ENCODE data around the gene LRRC1. TPM values are rescaled to one million over a fixed set of nuclear protein-coding genes. Genes with fewer than 3 reads are reported as not detected.

LRRC1 gene
- total and polyA plus RNA-seq, 2 of the 13 experiments (the other 11 are each of a cell fraction or from before 2014, with no cell fraction given): 15.6 to 27.7 TPM

GRCh38 chr6:53794137-53794719, 577 bp upstream of the LRRC1 start:
- in situ Hi-C loops (cut with HindIII; ENCODE audit: extremely low pct_ligation_motif_present, low pct_unique_long_range_greater_than_20kb): loop anchor here (5.0 kb wide), 2 partner anchors 163 to 247 kb away; partner anchors contain the start of gene GCLC
- Histone ChIP-seq H3K27ac (ENCODE audit: extremely low read length, insufficient read depth, low read length) (peak overlapping the region; percentile 81), H3K9me3 (ENCODE audit: low read length) (no peaks in the 10 kb centered on the region), H3K27me3 (ENCODE audit: control insufficient read depth in 1 of 2, insufficient read depth in 2 of 2, low read length in 2 of 2) (no peaks in the 10 kb centered on the region; a peak in 1 of 5 replicates), H3K4me3 (replicated peaks in 1 of 3; ENCODE audit: insufficient read depth in 1 of 3, low read depth in 2 of 3, low read length in 3 of 3) (peak overlapping the region; percentile 92 to 98 (median 96)), H3K4me1 (ENCODE audit: insufficient read depth, low read length) (peaks cover 54% of the 10 kb centered on the region), H4K20me1 (ENCODE audit: insufficient read depth, low read length) (no peaks in the 10 kb centered on the region), H3K36me3 (replicated peaks in 1 of 2; ENCODE audit: control insufficient read depth in 1 of 2, insufficient read depth in 2 of 2, low read length in 2 of 2) (no peaks in the 10 kb centered on the region), H3K79me2 (ENCODE audit: insufficient read depth, low read length) (peaks cover 41% of the 10 kb centered on the region), H3K9ac (ENCODE audit: insufficient read depth, low read depth, low read length) (peak overlapping the region; percentile 83), H2AFZ (ENCODE audit: low read length) (no peak overlapping the region), H3K4me2 (ENCODE audit: low read depth, low read length) (peak overlapping the region; percentile 91)
- ATAC-seq (peak; percentile 77), DNase-seq (ENCODE audit: low spot score) (peak; percentile 81), FAIRE-seq (peak; percentile 49)
- intact Hi-C loops (cut with micrococcal nuclease; ENCODE audit: unreplicated experiment): loop anchor here (1.0 to 10.0 kb wide), 4 partner anchors 60 to 249 kb away; partner anchors contain the start of gene GCLC
- CTCF ChIA-PET (ENCODE audit: low intra/inter-chr PET ratio, low total read pairs): interaction anchor here (1.2 kb wide), 1 partner anchor 65 kb away, joined by 3 read pairs; no protein-coding TSS in a partner anchor
- POLR2A ChIA-PET: interaction anchor here (0.6 to 4.4 kb wide), 33 partner anchors 9 to 799 kb away, joined by 3 to 44 read pairs (median 5); partner anchors contain the start of genes FBXO9, GCLC and GSTA4
- WGBS (ENCODE audit: low lambda C conversion rate): under 1% methylated on average over 17 of the region's 27 CpGs
- BruUV-seq (replicated peaks): TSS peak; percentile 56
- TF ChIP-seq GTF2F1 (IDR thresholded peaks at IDR 0.05; ENCODE audit: low read length) (no peak), FOXM1 (CRISPR knock-in tag; IDR thresholded peaks at IDR 0.05) (no peak), ZNF652 (CRISPR knock-in tag; IDR thresholded peaks at IDR 0.05; ENCODE audit: borderline replicate concordance, low read depth) (no peak), AKAP8 (CRISPR knock-in tag; IDR thresholded peaks at IDR 0.05) (peak; percentile 52; the same call in 1 of the 2 replicates), BORCS8-MEF2B (CRISPR knock-in tag; IDR thresholded peaks at IDR 0.05) (no peak), KDM5A (IDR thresholded peaks at IDR 0.05; ENCODE audit: borderline replicate concordance, low read length) (peak; percentile 54; the same call in 1 of the 2 replicates), CCDC6 (CRISPR knock-in tag; IDR thresholded peaks at IDR 0.05) (no peak), EEA1 (CRISPR knock-in tag; IDR thresholded peaks at IDR 0.05; ENCODE audit: borderline replicate concordance) (no peak; the same call in 1 of the 2 replicates), MNT (IDR thresholded peaks at IDR 0.05) (no peak), TCF7 (IDR thresholded peaks at IDR 0.05; ENCODE audit: low read depth) (no peak), ZNF569 (CRISPR knock-in tag; IDR thresholded peaks at IDR 0.05; ENCODE audit: borderline replicate concordance) (no peak), ZBTB20 (CRISPR knock-in tag; IDR thresholded peaks at IDR 0.05; ENCODE audit: borderline replicate concordance, low read depth) (no peak), ZNF639 (CRISPR knock-in tag; conservative IDR thresholded peaks at IDR 0.05) (no peak), CREM (IDR thresholded peaks at IDR 0.05) (peak; percentile 20; the same call in 1 of the 2 replicates), CREM (CRISPR knock-in tag; IDR thresholded peaks at IDR 0.05) (no peak), ZNF546 (CRISPR knock-in tag; conservative IDR thresholded peaks at IDR 0.05) (0 out of 2 replicates have a peak, but pooled peaks have one; percentile 6), PHF5A (CRISPR knock-in tag; IDR thresholded peaks at IDR 0.05; ENCODE audit: low read depth, unreplicated experiment) (no peak)
- TF ChIP-seq, protein P1, sequence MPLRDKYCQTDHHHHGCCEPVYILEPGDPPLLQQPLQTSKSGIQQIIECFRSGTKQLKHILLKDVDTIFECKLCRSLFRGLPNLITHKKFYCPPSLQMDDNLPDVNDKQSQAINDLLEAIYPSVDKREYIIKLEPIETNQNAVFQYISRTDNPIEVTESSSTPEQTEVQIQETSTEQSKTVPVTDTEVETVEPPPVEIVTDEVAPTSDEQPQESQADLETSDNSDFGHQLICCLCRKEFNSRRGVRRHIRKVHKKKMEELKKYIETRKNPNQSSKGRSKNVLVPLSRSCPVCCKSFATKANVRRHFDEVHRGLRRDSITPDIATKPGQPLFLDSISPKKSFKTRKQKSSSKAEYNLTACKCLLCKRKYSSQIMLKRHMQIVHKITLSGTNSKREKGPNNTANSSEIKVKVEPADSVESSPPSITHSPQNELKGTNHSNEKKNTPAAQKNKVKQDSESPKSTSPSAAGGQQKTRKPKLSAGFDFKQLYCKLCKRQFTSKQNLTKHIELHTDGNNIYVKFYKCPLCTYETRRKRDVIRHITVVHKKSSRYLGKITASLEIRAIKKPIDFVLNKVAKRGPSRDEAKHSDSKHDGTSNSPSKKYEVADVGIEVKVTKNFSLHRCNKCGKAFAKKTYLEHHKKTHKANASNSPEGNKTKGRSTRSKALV (CRISPR knock-in tag; IDR thresholded peaks at IDR 0.05): no peak; the same call in 1 of the 2 replicates
- TF ChIP-seq, protein P2, sequence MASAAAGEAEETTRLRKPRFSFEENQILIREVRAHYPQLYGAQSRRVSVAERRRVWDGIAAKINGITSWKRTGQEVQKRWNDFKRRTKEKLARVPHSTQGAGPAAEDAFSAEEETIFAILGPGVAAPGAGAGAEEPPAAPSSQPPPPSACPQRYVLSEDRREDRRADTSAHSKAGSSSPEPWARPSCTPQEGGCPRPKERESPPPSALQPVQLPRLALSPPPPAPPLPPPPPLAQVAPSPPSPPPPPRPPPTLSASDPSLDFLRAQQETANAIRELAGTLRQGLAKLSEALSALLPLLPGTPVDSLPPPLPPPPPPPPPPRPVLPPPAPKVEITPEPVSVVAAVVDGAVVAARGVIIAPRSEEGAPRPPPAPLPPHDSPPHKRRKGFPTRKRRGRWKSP (CRISPR knock-in tag; IDR thresholded peaks at IDR 0.05): peak; percentile 91

Data from HepG2 (cell line).